ENCODE measurements around the gene ASCC1.
"Not testable (repeated sequence)": the region's sequence is repeated elsewhere in the genome, so short reads cannot be mapped to it uniquely, and the experiment has no call there.

ASCC1 gene

GRCh38 chr10:72248468-72249151 lies 32.5 kb upstream of the ASCC1 start:
- DNase-seq, result peak; percentile 60

GRCh38 chr10:72245949-72246525 lies 30.0 kb upstream of the ASCC1 start:
- no peak for DNase-seq

- DNase-seq, result no peak
Observed at GRCh38 chr10:72244573-72245038, 28.5 kb upstream of the ASCC1 start.

- no peak for DNase-seq
Observed at GRCh38 chr10:72243822-72244437, 27.9 kb upstream of the ASCC1 start.

- no peak for DNase-seq
Observed at GRCh38 chr10:72242675-72243074, 26.6 kb upstream of the ASCC1 start.

GRCh38 chr10:72241691-72242252 lies 25.7 kb upstream of the ASCC1 start:
- no peak for DNase-seq

- DNase-seq, result no peak
Observed at GRCh38 chr10:72240371-72240770, 24.3 kb upstream of the ASCC1 start.

GRCh38 chr10:72239409-72239808 lies 23.3 kb upstream of the ASCC1 start:
- DNase-seq, result no peak

- no peak for DNase-seq
Observed at GRCh38 chr10:72238392-72239175, 22.5 kb upstream of the ASCC1 start.

- no peak for DNase-seq
Observed at GRCh38 chr10:72235544-72236279, 19.6 kb upstream of the ASCC1 start.

GRCh38 chr10:72234560-72235095 lies 18.6 kb upstream of the ASCC1 start:
- no peak for DNase-seq

- no peak for DNase-seq
Observed at GRCh38 chr10:72233621-72234020, 17.5 kb upstream of the ASCC1 start.

GRCh38 chr10:72229261-72230251 lies 13.5 kb upstream of the ASCC1 start:
- DNase-seq, result no peak

GRCh38 chr10:72228318-72228751 lies 12.3 kb upstream of the ASCC1 start:
- DNase-seq, result no peak

- no peak for DNase-seq
Observed at GRCh38 chr10:72227826-72228225, 11.8 kb upstream of the ASCC1 start.

GRCh38 chr10:72226418-72227027 lies 10.4 kb upstream of the ASCC1 start:
- DNase-seq, result no peak

- DNase-seq, result not testable (repeated sequence)
Observed at GRCh38 chr10:72224191-72224590, 8.1 kb upstream of the ASCC1 start.

- no peak for DNase-seq
Observed at GRCh38 chr10:72223743-72224101, 7.6 kb upstream of the ASCC1 start.

- DNase-seq, result no peak
Observed at GRCh38 chr10:72221278-72221677, 5.2 kb upstream of the ASCC1 start.

GRCh38 chr10:72220637-72221036 lies 4.6 kb upstream of the ASCC1 start:
- no peak for DNase-seq

All from activated CD4-positive, CD25-positive, alpha-beta regulatory T cell treated with anti-CD3 and anti-CD28 coated beads, Interleukin-2, amount 50 U/mL, for 72 hours (primary cell).